HL-60 (cell line): Measurements from ENCODE around the gene FLVCR1.

Source experiments
- DNase-seq, 2 experiments: peaks; one replicate each; pipeline ENCODE4 v3.0.0-alpha.2; 2010 to 2020; ENCODE audit warnings: low read depth in 1 of 2, low spot score in 1 of 2
- H3K27ac ChIP-seq: fragments of 250-450 bp; sonication (Bioruptor Pico); replicated peaks from 2 replicates; pipeline ENCODE4 v1.5.1; 2020; ENCODE audit warnings: mild to moderate bottlenecking, moderate library complexity
- H3K27me3 ChIP-seq: fragments of 250-450 bp; sonication (Bioruptor Pico); 2 replicates; pipeline ENCODE4 v1.5.1; 2021; ENCODE audit warnings: mild to moderate bottlenecking, moderate library complexity; ENCODE audit not compliant: insufficient read depth, poor library complexity, severe bottlenecking
- H3K4me3 ChIP-seq: replicated peaks from 2 replicates; pipeline ENCODE4 v1.5.1; 2011; ENCODE audit warnings: mild to moderate bottlenecking, control low read depth, low read length; ENCODE audit not compliant: insufficient read depth
- CTCF ChIP-seq: IDR thresholded peaks from one replicate; pipeline ENCODE4 v1.5.1; 2011; ENCODE audit warnings: low read length, control low read depth, inconsistent platforms; ENCODE audit not compliant: insufficient read depth
- GABPA ChIP-seq: IDR thresholded peaks from 2 replicates; pipeline ENCODE4 v1.6.1; 2012; ENCODE audit warnings: low read depth
- POLR2AphosphoS5 ChIP-seq: IDR thresholded peaks from 2 replicates; pipeline ENCODE4 v1.6.1; 2012; ENCODE audit warnings: low read depth
- REST ChIP-seq: IDR thresholded peaks from 2 replicates; pipeline ENCODE4 v1.6.1; 2012; ENCODE audit warnings: low read depth; ENCODE audit not compliant: insufficient replicate concordance
- SPI1 ChIP-seq: IDR thresholded peaks from 2 replicates; pipeline ENCODE4 v1.6.1; 2012; ENCODE audit warnings: low read depth, mild to moderate bottlenecking, borderline replicate concordance

FLVCR1 gene

GRCh38 chr1:212930986-212931678, 73.1 kb downstream of the FLVCR1 start:
- no peak overlapping the region for H3K27ac ChIP-seq
- TF ChIP-seq GABPA: no peak
- no peak for TF ChIP-seq REST
- no peak for TF ChIP-seq POLR2AphosphoS5
- no peak for TF ChIP-seq SPI1
- TF ChIP-seq CTCF: no peak
- no peak overlapping the region for H3K4me3 ChIP-seq
- DNase-seq: no peak
- H3K27me3 ChIP-seq: no peaks in the 10 kb centered on the region

GRCh38 chr1:212933815-212934471, 75.9 kb downstream of the FLVCR1 start:
- no peak for DNase-seq
- Histone ChIP-seq H3K27ac (no peak overlapping the region), H3K4me3 (no peak overlapping the region), H3K27me3 (no peaks in the 10 kb centered on the region)
- TF ChIP-seq SPI1: no peak
- TF ChIP-seq REST: no peak
- no peak for TF ChIP-seq GABPA
- no peak for TF ChIP-seq CTCF
- TF ChIP-seq POLR2AphosphoS5: no peak

- no peak for TF ChIP-seq REST
- TF ChIP-seq SPI1: no peak
- TF ChIP-seq GABPA: no peak
- TF ChIP-seq POLR2AphosphoS5: no peak
- TF ChIP-seq CTCF: no peak
- DNase-seq: no peak
- Histone ChIP-seq H3K27me3 (no peaks in the 10 kb centered on the region), H3K27ac (no peak overlapping the region), H3K4me3 (no peak overlapping the region)
Measured at GRCh38 chr1:212935387-212935981, 77.4 kb downstream of the FLVCR1 start.
